A549 (cell line): Measurements from ENCODE around the gene CSF3. TPM values are rescaled to one million over a fixed set of nuclear protein-coding genes. Genes with fewer than 3 reads are reported as not detected.
A peak's percentile ranks its signal among the peaks of the same experiment; 100 is the strongest.

Source experiments
- ATAC-seq, 2 experiments: fragments of 200-7000 bp in 1 of 2; fragments of >200 bp in 1 of 2; cut with Nextera tagmentation in 1 of 2; cut with Tn5 transposase in 1 of 2; 3 replicates each; pipeline versions ENCODE4 v1.8.0 to v1.9.1; 2018 to 2020; ENCODE audit warnings: mild to moderate bottlenecking in 1 of 2, moderate library complexity in 1 of 2
- CTCF ChIA-PET: fragments of 300-600 bp; sonication (Branson Sonifier 250); formaldehyde crosslinking; extraction: SDS; loops from one replicate; lab custom pipeline; 2021; ENCODE audit warnings: antibody characterized with exemption, inconsistent platforms; lab: Yijun Ruan, JAX
- POLR2A ChIA-PET: fragments of 350-600 bp; formaldehyde crosslinking; extraction: SDS; loops from one replicate; lab custom pipeline; 2021; ENCODE audit warnings: antibody characterized with exemption, inconsistent platforms; lab: Yijun Ruan, JAX
- DNase-seq, 2 experiments: peaks; one replicate each; pipeline versions ENCODE4 v3.0.0 to v3.0.0-alpha.2; 2011 to 2016; ENCODE audit warnings: low read depth in 1 of 2, low spot score in 1 of 2
- FAIRE-seq: peaks from 2 replicates; lab custom pipeline; 2011; peaks lifted over from hg19 to GRCh38; lab: Jason Lieb, UNC
- H3K27ac ChIP-seq, 2 experiments: fragments of >200 bp; sonication (Bioruptor Twin); formaldehyde crosslinking; 3 replicates each; pipeline ENCODE4 v1.5.1; 2016 to 2017
- H3K4me1 ChIP-seq: fragments of >200 bp; sonication (Bioruptor Twin); formaldehyde crosslinking; 3 replicates; pipeline ENCODE4 v1.6.1; 2016
- H3K4me2 ChIP-seq: fragments of >200 bp; sonication (Bioruptor Twin); formaldehyde crosslinking; 3 replicates; pipeline ENCODE4 v1.6.1; 2016
- H3K4me3 ChIP-seq: fragments of >200 bp; sonication (Bioruptor Twin); formaldehyde crosslinking; 3 replicates; pipeline ENCODE4 v1.5.1; 2016
- H3K9me3 ChIP-seq: fragments of >200 bp; sonication (Bioruptor Twin); formaldehyde crosslinking; 3 replicates; pipeline ENCODE4 v1.6.1; 2016
- ATOH8 ChIP-seq: fragments of 250-450 bp; sonication (Bioruptor Pico); IDR thresholded peaks from 2 replicates; pipeline ENCODE4 v1.5.0; 2020; ENCODE audit warnings: low read depth, mild to moderate bottlenecking, moderate library complexity
- BHLHE40 ChIP-seq: IDR thresholded peaks from 2 replicates; pipeline ENCODE4 v1.6.1; 2012; ENCODE audit warnings: low read depth, low read length, inconsistent platforms
- CHD2 ChIP-seq: fragments of 150-350 bp; IDR thresholded peaks from 2 replicates; pipeline ENCODE4 v1.6.1; 2014; ENCODE audit warnings: low read length; ENCODE audit not compliant: partially characterized antibody
- CTCF ChIP-seq: fragments of >200 bp; sonication (Bioruptor Twin); formaldehyde crosslinking; IDR thresholded peaks from 3 replicates; pipeline ENCODE4 v1.5.1; 2016
- E2F6 ChIP-seq: IDR thresholded peaks from 2 replicates; pipeline ENCODE4 v1.6.1; 2012; ENCODE audit warnings: low read depth, borderline replicate concordance
- EP300 ChIP-seq, 2 experiments: fragments of >200 bp; sonication (Bioruptor Twin); formaldehyde crosslinking; IDR thresholded peaks; 2 replicates in 1 of 2; 3 replicates in 1 of 2; pipeline ENCODE4 v1.6.1; 2016 to 2017
- ESRRA ChIP-seq: fragments of 150-350 bp; IDR thresholded peaks from 2 replicates; pipeline ENCODE4 v1.6.1; 2014; ENCODE audit warnings: mild to moderate bottlenecking, low read length, borderline replicate concordance
- FOSB ChIP-seq: fragments of 250-450 bp; sonication (Bioruptor Pico); IDR thresholded peaks from 2 replicates; pipeline ENCODE4 v1.5.0; 2020; ENCODE audit warnings: mild to moderate bottlenecking, moderate library complexity
- GATA3 ChIP-seq: IDR thresholded peaks from 2 replicates; pipeline ENCODE4 v1.6.1; 2012; ENCODE audit warnings: borderline replicate concordance
- HOXA7 ChIP-seq: fragments of 250-450 bp; sonication (Bioruptor Pico); IDR thresholded peaks from 2 replicates; pipeline ENCODE4 v1.5.0; 2020; ENCODE audit warnings: mild to moderate bottlenecking, moderate library complexity
- JUN ChIP-seq, 2 experiments: fragments of >200 bp; sonication (Bioruptor Twin); formaldehyde crosslinking; IDR thresholded peaks; 2 replicates in 1 of 2; 3 replicates in 1 of 2; pipeline ENCODE4 v1.6.1; 2016 to 2017
- JUNB ChIP-seq: fragments of >200 bp; sonication (Bioruptor Twin); formaldehyde crosslinking; IDR thresholded peaks from 2 replicates; pipeline ENCODE4 v1.6.1; 2016
- KDM1A ChIP-seq: fragments of 200-600 bp; sonication (generic); IDR thresholded peaks from 2 replicates; pipeline ENCODE4 v1.6.1; 2016; ENCODE audit warnings: low read depth, mild to moderate bottlenecking
- KDM5A ChIP-seq: fragments of 200-600 bp; sonication (generic); IDR thresholded peaks from 2 replicates; pipeline ENCODE4 v1.6.1; 2016; ENCODE audit warnings: antibody characterized with exemption, mild to moderate bottlenecking
- MAFK ChIP-seq: fragments of 450-650 bp; IDR thresholded peaks from 2 replicates; pipeline ENCODE4 v1.6.1; 2014; ENCODE audit not compliant: partially characterized antibody
- MAX ChIP-seq: IDR thresholded peaks from 2 replicates; pipeline ENCODE4 v1.6.1; 2012
- MAZ ChIP-seq: fragments of 150-350 bp; IDR thresholded peaks from 2 replicates; pipeline ENCODE4 v1.6.1; 2014; ENCODE audit warnings: antibody characterized with exemption, low read depth, low read length, borderline replicate concordance
- MYC ChIP-seq: IDR thresholded peaks from 2 replicates; pipeline ENCODE4 v1.6.1; 2012; ENCODE audit warnings: mild to moderate bottlenecking, inconsistent platforms, low read length, improper control_type of control experiment, borderline replicate concordance
- NFE2L2 ChIP-seq: fragments of 150-350 bp; conservative IDR thresholded peaks from 2 replicates; pipeline ENCODE4 v1.6.1; 2014; ENCODE audit warnings: low read length
- PBX3 ChIP-seq: IDR thresholded peaks from 2 replicates; pipeline ENCODE4 v1.6.1; 2012
- PHF8 ChIP-seq: fragments of 200-600 bp; sonication (generic); IDR thresholded peaks from 2 replicates; pipeline ENCODE4 v1.6.1; 2016; ENCODE audit warnings: low read depth, mild to moderate bottlenecking, antibody characterized with exemption, moderate library complexity, borderline replicate concordance
- POLR2AphosphoS2 ChIP-seq: conservative IDR thresholded peaks from 2 replicates; pipeline ENCODE4 v1.6.1; 2012; ENCODE audit warnings: low read length, improper control_type of control experiment, inconsistent platforms
- RAD21 ChIP-seq, 2 experiments: fragments of >200 bp in 1 of 2; sonication (Bioruptor Twin) in 1 of 2; formaldehyde crosslinking in 1 of 2; IDR thresholded peaks in 1 of 2; conservative IDR thresholded peaks in 1 of 2; 2 replicates in 1 of 2; 3 replicates in 1 of 2; pipeline ENCODE4 v1.6.1; 2012 to 2018; ENCODE audit warnings: inconsistent platforms in 1 of 2
- REST ChIP-seq: fragments of 200-600 bp; sonication (generic); IDR thresholded peaks from 2 replicates; pipeline ENCODE4 v1.6.1; 2016; ENCODE audit warnings: antibody characterized with exemption, mild to moderate bottlenecking, moderate library complexity
- RNF2 ChIP-seq: fragments of 200-600 bp; sonication (generic); IDR thresholded peaks from 2 replicates; pipeline ENCODE4 v1.6.1; 2016; ENCODE audit warnings: low read depth, mild to moderate bottlenecking, antibody characterized with exemption, moderate library complexity, borderline replicate concordance
- SMC3 ChIP-seq: fragments of >200 bp; sonication (Bioruptor Twin); formaldehyde crosslinking; IDR thresholded peaks from 3 replicates; pipeline ENCODE4 v1.6.1; 2018; ENCODE audit warnings: inconsistent platforms
- SREBF2 ChIP-seq: fragments of 450-650 bp; IDR thresholded peaks from 2 replicates; pipeline ENCODE4 v1.6.1; 2014; ENCODE audit warnings: mild to moderate bottlenecking, moderate library complexity
- TFCP2L1 ChIP-seq: fragments of 250-450 bp; sonication (Bioruptor Pico); IDR thresholded peaks from 2 replicates; pipeline ENCODE4 v1.5.0; 2021; ENCODE audit warnings: mild to moderate bottlenecking
- ZFP36 ChIP-seq: fragments of 450-650 bp; IDR thresholded peaks from 2 replicates; pipeline ENCODE4 v1.6.1; 2014; ENCODE audit warnings: borderline replicate concordance; ENCODE audit not compliant: partially characterized antibody
- ZNF302 ChIP-seq: fragments of 250-450 bp; sonication (Bioruptor Pico); IDR thresholded peaks from 2 replicates; pipeline ENCODE4 v1.9.0; 2021; ENCODE audit warnings: inconsistent platforms, mild to moderate bottlenecking, moderate library complexity
- ZSCAN20 ChIP-seq: fragments of 250-450 bp; sonication (Bioruptor Pico); IDR thresholded peaks from 2 replicates; pipeline ENCODE4 v1.8.0; 2022; ENCODE audit warnings: mild to moderate bottlenecking, moderate library complexity
- WGBS: methylation state at CpG from one replicate; pipeline ENCODE4 v1.1.6; 2017; ENCODE audit errors: missing lambda C conversion rate; 5-methylcytosine and 5-hydroxymethylcytosine counted together
- polyA plus RNA-seq, 4 experiments: library from polyadenylated mRNA; depleted of rRNA in 3 of 4; stranded (reverse); fragments of >200 nt; fragmentation: RNase III in 1 of 4; extraction: RNeasy Plus Mini Kit Qiagen cat#74134 plus additional on column Dnase treatment in 1 of 4; gene quantifications; 2 replicates in 3 of 4; 3 replicates in 1 of 4; pipeline ENCODE4 v1.2.3, GENCODE V29; 2011 to 2017

The CSF3 gene
- polyA plus RNA-seq, 2 of the 4 experiments (the other 2 are of a cell fraction) = not detected

- FAIRE-seq = peak; percentile 39
- Histone ChIP-seq H3K9me3 (no peaks in the 10 kb centered on the region), H3K27ac (peak within 1 kb of the TSS; percentile 93 to 95), H3K4me3 (peak within 1 kb of the TSS; percentile 89), H3K4me2 (peak within 1 kb of the TSS; percentile 91), H3K4me1 (peaks cover 20% of the 10 kb centered on the region)
- WGBS = 1% methylated on average over 42 of the region's 84 CpGs
- CTCF ChIA-PET = interaction anchor here (0.5 to 19.9 kb wide), 50 partner anchors 10 to 433 kb away, joined by 3 to 405 read pairs (median 4); partner anchors contain the start of genes CSF3, GSDMA, MIEN1 and WIPF2
- POLR2A ChIA-PET = interaction anchor here (0.6 to 2.1 kb wide), 36 partner anchors 9 to 362 kb away, joined by 3 to 43 read pairs (median 5); partner anchors contain the start of genes CASC3, GSDMA, MED24 and MIEN1
- peak; percentile 97 to 100 for DNase-seq
- ATAC-seq = peak; percentile 91 to 94
- TF ChIP-seq MAFK = peak; percentile 49
- peak; percentile 57; the same call in 1 of the 2 replicates for TF ChIP-seq FOSB
- no peak for TF ChIP-seq NFE2L2
- peak; percentile 84; the same call in 1 of the 2 replicates for TF ChIP-seq MAZ
- peak; percentile 84; the same call in 1 of the 2 replicates for TF ChIP-seq MYC
- TF ChIP-seq ESRRA = 0 out of 2 replicates have a peak, but pooled peaks have one; percentile 33
- TF ChIP-seq E2F6 = peak; percentile 89
- no peak for TF ChIP-seq KDM1A
- no peak for TF ChIP-seq SREBF2
- TF ChIP-seq ATOH8 (CRISPR knock-in tag) = 0 out of 2 replicates have a peak, but pooled peaks have one; percentile 55
- no peak for TF ChIP-seq EP300 (IDR thresholded peaks at IDR 0.05)
- no peak for TF ChIP-seq ZSCAN20 (CRISPR knock-in tag)
- no peak for TF ChIP-seq ZFP36
- TF ChIP-seq MAX = peak; percentile 98
- no peak for TF ChIP-seq BHLHE40
- peak; percentile 100 for TF ChIP-seq PHF8
- no peak for TF ChIP-seq JUNB
- peak; percentile 84 for TF ChIP-seq KDM5A
- peak; percentile 88 for TF ChIP-seq SMC3
- no peak for TF ChIP-seq CHD2
- TF ChIP-seq RNF2 = no peak
- TF ChIP-seq PBX3 = peak; percentile 68
- TF ChIP-seq HOXA7 (CRISPR knock-in tag) = no peak
- TF ChIP-seq CTCF = peak; percentile 79
- TF ChIP-seq RAD21 (conservative IDR thresholded peaks at IDR 0.05 in 1 of 2, IDR thresholded peaks at IDR 0.05 in 1 of 2) = peak; percentile 79 to 85
- TF ChIP-seq GATA3 = peak; percentile 46; the same call in 1 of the 2 replicates
- no peak for TF ChIP-seq ZNF302
- TF ChIP-seq JUN (IDR thresholded peaks at IDR 0.05) = peak; percentile 89 to 99
- TF ChIP-seq REST = peak; percentile 33; the same call in 1 of the 2 replicates
- TF ChIP-seq TFCP2L1 (CRISPR knock-in tag) = no peak
- no peak for TF ChIP-seq POLR2AphosphoS2
Measured at GRCh38 chr17:39980351-39981206, 34.7 kb upstream of the CSF3 start, which contains the start of gene PSMD3. Gene PSMD3 (plus strand): TSS chr17:39980807. CDS start chr17:39980971, 164 bp downstream.
